ENCODE results near the gene GABRB2.

The GABRB2 gene

GRCh38 chr5:161548487-161549094, 2.1 kb upstream of the GABRB2 start:
- TF ChIP-seq CTCF (IDR thresholded peaks at IDR 0.05) = no peak
- TF ChIP-seq ZFX (IDR thresholded peaks at IDR 0.05; ENCODE audit: borderline replicate concordance) = no peak
- H3K27ac ChIP-seq = no peak overlapping the region; the same call in 1 of the 2 replicates

GRCh38 chr5:161547738-161548486, 1.4 kb upstream of the GABRB2 start:
- H3K27ac ChIP-seq = peak overlapping the region; percentile 54
- TF ChIP-seq CTCF (IDR thresholded peaks at IDR 0.05) (0 out of 2 replicates have a peak, but pooled peaks have one; percentile 6), ZFX (IDR thresholded peaks at IDR 0.05; ENCODE audit: borderline replicate concordance) (no peak)

GRCh38 chr5:161547406-161547737, 847 bp upstream of the GABRB2 start:
- TF ChIP-seq CTCF (IDR thresholded peaks at IDR 0.05) (no peak), ZFX (IDR thresholded peaks at IDR 0.05; ENCODE audit: borderline replicate concordance) (no peak)

GRCh38 chr5:161546095-161546469, 443 bp downstream of the GABRB2 start:
- TF ChIP-seq ZFX (IDR thresholded peaks at IDR 0.05; ENCODE audit: borderline replicate concordance) (no peak), CTCF (IDR thresholded peaks at IDR 0.05) (no peak)
- H3K27ac ChIP-seq = peak overlapping the region; percentile 54; the same call in 1 of the 2 replicates

More at GRCh38 chr5:161547406-161547737, 847 bp upstream of the GABRB2 start:
- peak overlapping the region; percentile 54 for H3K27ac ChIP-seq

GRCh38 chr5:161545344-161546094, 1.0 kb downstream of the GABRB2 start:
- TF ChIP-seq CTCF (IDR thresholded peaks at IDR 0.05) (no peak), ZFX (IDR thresholded peaks at IDR 0.05; ENCODE audit: borderline replicate concordance) (no peak)

GRCh38 chr5:161544350-161544765, 2.2 kb downstream of the GABRB2 start:
- no peak overlapping the region for H3K27ac ChIP-seq
- TF ChIP-seq CTCF (IDR thresholded peaks at IDR 0.05) = peak; percentile 92
- no peak for TF ChIP-seq ZFX (IDR thresholded peaks at IDR 0.05; ENCODE audit: borderline replicate concordance)

More at GRCh38 chr5:161545344-161546094, 1.0 kb downstream of the GABRB2 start:
- H3K27ac ChIP-seq = no peak overlapping the region

All from 22Rv1 (cell line).